Nephron progenitor cell (in vitro differentiated cells): ENCODE measurements around the gene MMP28.

Experiments used
- DNase-seq: peaks from one replicate; pipeline ENCODE4 v3.0.0; 2021
- H3K27ac Mint-ChIP-seq: 2 replicates; pipeline ENCODE4 v1.8.0; 2021; ENCODE audit warnings: mild to moderate bottlenecking, moderate library complexity, mixed read lengths
- H3K27me3 Mint-ChIP-seq: 2 replicates; pipeline ENCODE4 v1.8.0; 2021; ENCODE audit warnings: mild to moderate bottlenecking, low read depth, mixed read lengths; ENCODE audit not compliant: poor library complexity
- H3K36me3 Mint-ChIP-seq: 2 replicates; pipeline ENCODE4 v1.8.0; 2021; ENCODE audit warnings: low read depth, mixed read lengths
- H3K4me1 Mint-ChIP-seq: 2 replicates; pipeline ENCODE4 v1.8.0; 2021; ENCODE audit warnings: mixed read lengths
- H3K4me3 Mint-ChIP-seq: 2 replicates; pipeline ENCODE4 v1.8.0; 2021; ENCODE audit warnings: mild to moderate bottlenecking, moderate library complexity, mixed read lengths
- H3K9me3 Mint-ChIP-seq: 2 replicates; pipeline ENCODE4 v1.8.0; 2021; ENCODE audit warnings: mild to moderate bottlenecking, moderate library complexity, mixed read lengths
- TF ChIP-seq, protein P1 (sequence below): fragments of 200-600 bp; sonication (generic); IDR thresholded peaks from 2 replicates; pipeline ENCODE4 v1.5.0; 2021; ENCODE audit warnings: antibody characterized with exemption

MMP28 gene

DNA sequence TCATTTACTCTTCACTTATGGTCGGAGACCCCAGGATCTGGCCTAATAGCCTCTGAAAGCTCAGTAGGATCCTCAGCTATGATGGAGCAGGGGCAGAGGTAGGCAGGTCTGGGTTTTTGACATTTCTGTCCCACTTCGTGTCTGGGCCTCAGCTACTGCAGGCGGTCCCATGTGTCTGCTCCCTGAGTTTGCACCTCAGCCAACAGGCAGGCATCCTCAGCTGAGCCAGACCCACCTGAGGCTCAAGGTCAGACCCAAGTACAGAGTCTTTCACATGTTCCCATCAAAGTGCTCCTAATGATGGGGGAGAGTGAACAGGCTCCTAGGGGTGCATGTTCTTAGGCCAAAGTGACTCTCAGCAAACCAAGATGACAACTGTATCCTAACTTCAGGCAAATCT is 66.9 kb downstream of the MMP28 start:
- H3K4me1 Mint-ChIP-seq, result peaks cover 85% of the 10 kb centered on the region

DNA sequence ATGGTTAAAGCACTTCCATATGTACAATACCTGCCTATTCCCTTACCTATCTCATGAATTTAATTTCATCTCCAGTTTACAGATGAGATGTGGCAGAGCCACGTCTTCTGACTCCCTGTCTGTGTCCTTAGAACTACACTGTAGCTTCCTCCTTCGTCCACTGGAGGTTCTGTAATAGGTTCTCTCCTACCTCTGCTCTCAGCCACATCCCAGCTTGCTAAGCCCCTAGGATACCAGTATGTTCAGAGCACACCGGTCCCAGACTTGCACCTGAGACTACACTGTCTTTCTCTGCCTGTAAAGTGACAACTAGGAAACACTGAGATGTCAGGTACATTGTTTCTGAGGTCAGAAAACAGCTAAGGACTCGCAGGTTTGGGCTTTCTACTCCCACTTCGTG is 67.8 kb downstream of the MMP28 start:
- TF ChIP-seq, protein P1, sequence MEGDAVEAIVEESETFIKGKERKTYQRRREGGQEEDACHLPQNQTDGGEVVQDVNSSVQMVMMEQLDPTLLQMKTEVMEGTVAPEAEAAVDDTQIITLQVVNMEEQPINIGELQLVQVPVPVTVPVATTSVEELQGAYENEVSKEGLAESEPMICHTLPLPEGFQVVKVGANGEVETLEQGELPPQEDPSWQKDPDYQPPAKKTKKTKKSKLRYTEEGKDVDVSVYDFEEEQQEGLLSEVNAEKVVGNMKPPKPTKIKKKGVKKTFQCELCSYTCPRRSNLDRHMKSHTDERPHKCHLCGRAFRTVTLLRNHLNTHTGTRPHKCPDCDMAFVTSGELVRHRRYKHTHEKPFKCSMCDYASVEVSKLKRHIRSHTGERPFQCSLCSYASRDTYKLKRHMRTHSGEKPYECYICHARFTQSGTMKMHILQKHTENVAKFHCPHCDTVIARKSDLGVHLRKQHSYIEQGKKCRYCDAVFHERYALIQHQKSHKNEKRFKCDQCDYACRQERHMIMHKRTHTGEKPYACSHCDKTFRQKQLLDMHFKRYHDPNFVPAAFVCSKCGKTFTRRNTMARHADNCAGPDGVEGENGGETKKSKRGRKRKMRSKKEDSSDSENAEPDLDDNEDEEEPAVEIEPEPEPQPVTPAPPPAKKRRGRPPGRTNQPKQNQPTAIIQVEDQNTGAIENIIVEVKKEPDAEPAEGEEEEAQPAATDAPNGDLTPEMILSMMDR, result no peak
- peak overlapping the region; percentile 5 for H3K27ac Mint-ChIP-seq
- peaks cover 3% of the 10 kb centered on the region for H3K27me3 Mint-ChIP-seq
- peak overlapping the region; percentile 0 for H3K4me3 Mint-ChIP-seq
- peaks cover 22% of the 10 kb centered on the region for H3K36me3 Mint-ChIP-seq
- H3K9me3 Mint-ChIP-seq, result no peaks in the 10 kb centered on the region
- DNase-seq, result no peak
- peaks cover 79% of the 10 kb centered on the region for H3K4me1 Mint-ChIP-seq

More for the DNA sequence above, 66.9 kb downstream of the MMP28 start:
- Mint-ChIP-seq H3K27ac (no peak overlapping the region), H3K27me3 (peaks cover 3% of the 10 kb centered on the region), H3K36me3 (peaks cover 20% of the 10 kb centered on the region), H3K4me3 (no peak overlapping the region), H3K9me3 (no peaks in the 10 kb centered on the region)
- TF ChIP-seq, protein P1, result no peak
- DNase-seq, result no peak

DNA sequence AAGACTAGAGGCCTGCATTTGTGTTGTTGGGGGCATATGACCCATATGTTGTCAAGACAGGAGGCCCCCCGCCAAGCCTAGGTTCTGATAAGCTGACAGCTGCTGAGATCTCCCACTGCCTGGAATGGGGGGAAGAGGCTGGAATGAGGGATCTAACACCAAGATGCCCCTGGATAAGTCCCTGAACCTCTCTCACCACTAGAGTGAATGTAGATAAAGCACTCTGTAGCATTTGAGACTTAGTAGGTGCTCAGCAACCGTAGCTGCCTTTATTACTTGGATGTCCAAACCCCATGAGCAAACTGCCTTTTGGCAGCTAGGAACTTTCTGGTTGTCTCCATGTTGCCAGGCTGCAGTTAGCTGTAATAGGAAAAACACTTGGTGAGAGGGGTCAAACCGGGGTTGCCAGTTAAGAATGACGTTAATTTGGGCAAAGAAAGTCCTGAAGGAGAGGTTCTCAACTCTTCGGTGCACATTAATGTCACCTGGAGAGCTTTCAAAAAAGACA is 68.4 kb downstream of the MMP28 start:
- Mint-ChIP-seq H3K4me3 (no peak overlapping the region), H3K4me1 (peaks cover 73% of the 10 kb centered on the region), H3K27me3 (peaks cover 3% of the 10 kb centered on the region), H3K27ac (peak overlapping the region; percentile 77), H3K9me3 (no peaks in the 10 kb centered on the region), H3K36me3 (peaks cover 22% of the 10 kb centered on the region)
- TF ChIP-seq, protein P1, result no peak
- no peak for DNase-seq

DNA sequence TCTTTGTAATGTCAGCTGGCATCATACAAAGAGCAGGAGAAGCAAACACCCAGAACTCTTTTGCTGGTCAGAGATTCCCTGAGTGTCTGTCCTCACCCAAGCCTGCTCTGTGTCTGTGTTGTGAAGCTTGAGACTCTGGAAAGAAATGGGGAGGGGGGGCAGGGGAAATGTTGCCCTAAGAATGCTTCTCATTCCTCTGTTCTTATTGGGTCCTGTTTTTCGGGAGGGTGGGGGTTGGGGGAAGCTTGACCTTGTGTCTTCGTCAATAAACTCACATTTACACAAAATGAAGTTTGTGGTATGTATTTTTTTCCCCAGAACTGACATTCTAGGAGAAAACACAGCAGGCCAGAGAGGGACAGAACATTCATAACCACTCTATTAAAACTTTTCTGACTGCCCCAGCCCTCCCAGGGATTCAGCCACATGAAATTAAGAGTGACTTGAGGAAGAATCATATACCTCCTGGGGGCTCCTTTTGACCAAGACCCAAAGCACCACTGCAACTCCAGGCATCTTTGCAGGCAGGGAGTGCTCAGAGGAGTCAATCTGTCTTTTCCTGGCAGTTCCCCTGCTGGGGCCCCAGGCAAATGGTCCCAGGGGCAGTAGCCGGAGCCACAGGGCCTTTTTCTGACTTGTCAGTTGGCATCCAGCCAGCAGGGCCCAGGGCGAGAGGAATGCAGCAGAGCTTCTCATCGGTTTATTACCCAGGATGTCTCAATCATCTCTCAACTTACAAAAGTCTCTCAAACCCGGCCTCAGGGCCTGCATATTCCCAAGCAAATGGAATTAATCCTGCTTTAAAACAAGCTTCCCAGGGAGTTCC is 69.1 kb downstream of the MMP28 start:
- Mint-ChIP-seq H3K9me3 (no peaks in the 10 kb centered on the region), H3K4me3 (no peak overlapping the region), H3K36me3 (peaks cover 22% of the 10 kb centered on the region), H3K4me1 (peaks cover 73% of the 10 kb centered on the region), H3K27ac (peak overlapping the region; percentile 96), H3K27me3 (peaks cover 3% of the 10 kb centered on the region)
- TF ChIP-seq, protein P1, result no peak
- DNase-seq, result peak; percentile 64

DNA sequence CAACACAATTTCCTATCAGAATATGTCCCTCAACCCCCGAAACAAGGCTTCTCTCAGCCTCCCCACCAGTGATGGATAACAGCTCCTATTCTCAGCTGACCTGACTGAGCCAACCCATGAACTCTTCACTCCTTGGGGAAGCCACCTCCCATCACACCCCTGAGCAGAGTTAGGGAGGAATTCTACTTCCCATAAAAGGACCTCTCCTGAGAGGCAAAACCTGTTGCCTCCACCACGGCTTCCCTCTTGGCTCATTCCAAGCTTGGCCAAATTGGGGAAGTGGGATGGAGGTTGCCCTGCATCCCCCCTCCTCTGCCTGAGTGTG is 69.7 kb downstream of the MMP28 start:
- Mint-ChIP-seq H3K36me3 (peaks cover 24% of the 10 kb centered on the region), H3K4me3 (peak overlapping the region; percentile 26), H3K9me3 (no peaks in the 10 kb centered on the region), H3K27me3 (peaks cover 3% of the 10 kb centered on the region), H3K4me1 (peaks cover 68% of the 10 kb centered on the region), H3K27ac (peak overlapping the region; percentile 96)
- TF ChIP-seq, protein P1, result no peak
- DNase-seq, result no peak

DNA sequence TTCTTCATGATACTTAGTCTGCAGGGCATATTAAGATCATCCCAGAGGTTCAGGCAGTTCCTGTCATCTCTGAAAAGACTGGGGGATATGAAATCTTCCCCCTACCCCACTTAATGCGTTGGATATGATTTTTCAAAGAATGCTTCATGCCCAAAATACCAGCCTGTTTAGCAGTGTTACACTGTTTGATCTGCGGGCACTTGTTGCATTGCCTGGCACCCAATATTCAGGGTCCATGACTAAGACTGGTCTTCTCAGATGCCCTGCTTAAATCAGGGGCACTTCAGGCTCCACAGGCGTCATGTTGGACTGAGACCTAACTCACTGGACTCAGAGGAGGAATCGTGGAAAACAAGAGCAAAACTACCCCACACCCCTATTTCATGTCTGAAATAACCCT is 70.4 kb downstream of the MMP28 start:
- H3K27me3 Mint-ChIP-seq, result peaks cover 3% of the 10 kb centered on the region
- DNase-seq, result no peak
- peak overlapping the region; percentile 26 for H3K4me3 Mint-ChIP-seq
- H3K4me1 Mint-ChIP-seq, result peaks cover 61% of the 10 kb centered on the region
- H3K27ac Mint-ChIP-seq, result peak overlapping the region; percentile 96
- TF ChIP-seq, protein P1, result no peak
- peaks cover 29% of the 10 kb centered on the region for H3K36me3 Mint-ChIP-seq
- H3K9me3 Mint-ChIP-seq, result no peaks in the 10 kb centered on the region
